ENCODE data around the gene TMEM151B.

The TMEM151B gene

GRCh38 chr6:44292661-44293365 is 22.6 kb downstream of the TMEM151B start:
- Histone ChIP-seq H3K4me1 (ENCODE audit: low read length) (no peaks in the 10 kb centered on the region), H3K4me2 (ENCODE audit: low read depth, low read length) (no peak overlapping the region), H3K79me2 (ENCODE audit: low read length) (no peaks in the 10 kb centered on the region), H3K9ac (ENCODE audit: low read length) (no peak overlapping the region), H3K4me3 (ENCODE audit: low read length) (no peak overlapping the region), H2AFZ (ENCODE audit: low read length) (no peak overlapping the region), H3K27me3 (replicated peaks; ENCODE audit: insufficient read depth, low read length) (peaks cover 70% of the 10 kb centered on the region), H3K9me2 (replicated peaks; ENCODE audit: insufficient read depth, low read length) (no peaks in the 10 kb centered on the region), H3K9me3 (replicated peaks; ENCODE audit: insufficient read depth, low read length) (no peaks in the 10 kb centered on the region), H3K27ac (ENCODE audit: low read length) (no peak overlapping the region), H3K36me3 (replicated peaks; ENCODE audit: insufficient read depth, low read length) (no peaks in the 10 kb centered on the region), H3F3A (ENCODE audit: insufficient read depth, low read length) (no peaks in the 10 kb centered on the region), H4K20me1 (ENCODE audit: insufficient read depth, low read length) (no peaks in the 10 kb centered on the region)
- no peak for DNase-seq
- TF ChIP-seq EZH2 (optimal IDR thresholded peaks at IDR 0.05; ENCODE audit: low read depth, low read length) = no peak
- TF ChIP-seq, protein P1, sequence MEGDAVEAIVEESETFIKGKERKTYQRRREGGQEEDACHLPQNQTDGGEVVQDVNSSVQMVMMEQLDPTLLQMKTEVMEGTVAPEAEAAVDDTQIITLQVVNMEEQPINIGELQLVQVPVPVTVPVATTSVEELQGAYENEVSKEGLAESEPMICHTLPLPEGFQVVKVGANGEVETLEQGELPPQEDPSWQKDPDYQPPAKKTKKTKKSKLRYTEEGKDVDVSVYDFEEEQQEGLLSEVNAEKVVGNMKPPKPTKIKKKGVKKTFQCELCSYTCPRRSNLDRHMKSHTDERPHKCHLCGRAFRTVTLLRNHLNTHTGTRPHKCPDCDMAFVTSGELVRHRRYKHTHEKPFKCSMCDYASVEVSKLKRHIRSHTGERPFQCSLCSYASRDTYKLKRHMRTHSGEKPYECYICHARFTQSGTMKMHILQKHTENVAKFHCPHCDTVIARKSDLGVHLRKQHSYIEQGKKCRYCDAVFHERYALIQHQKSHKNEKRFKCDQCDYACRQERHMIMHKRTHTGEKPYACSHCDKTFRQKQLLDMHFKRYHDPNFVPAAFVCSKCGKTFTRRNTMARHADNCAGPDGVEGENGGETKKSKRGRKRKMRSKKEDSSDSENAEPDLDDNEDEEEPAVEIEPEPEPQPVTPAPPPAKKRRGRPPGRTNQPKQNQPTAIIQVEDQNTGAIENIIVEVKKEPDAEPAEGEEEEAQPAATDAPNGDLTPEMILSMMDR (IDR thresholded peaks at IDR 0.05; ENCODE audit: low read length) = no peak
- no peak for TF ChIP-seq EZH2phosphoT487 (IDR thresholded peaks at IDR 0.05; ENCODE audit: low read length)

DNA sequence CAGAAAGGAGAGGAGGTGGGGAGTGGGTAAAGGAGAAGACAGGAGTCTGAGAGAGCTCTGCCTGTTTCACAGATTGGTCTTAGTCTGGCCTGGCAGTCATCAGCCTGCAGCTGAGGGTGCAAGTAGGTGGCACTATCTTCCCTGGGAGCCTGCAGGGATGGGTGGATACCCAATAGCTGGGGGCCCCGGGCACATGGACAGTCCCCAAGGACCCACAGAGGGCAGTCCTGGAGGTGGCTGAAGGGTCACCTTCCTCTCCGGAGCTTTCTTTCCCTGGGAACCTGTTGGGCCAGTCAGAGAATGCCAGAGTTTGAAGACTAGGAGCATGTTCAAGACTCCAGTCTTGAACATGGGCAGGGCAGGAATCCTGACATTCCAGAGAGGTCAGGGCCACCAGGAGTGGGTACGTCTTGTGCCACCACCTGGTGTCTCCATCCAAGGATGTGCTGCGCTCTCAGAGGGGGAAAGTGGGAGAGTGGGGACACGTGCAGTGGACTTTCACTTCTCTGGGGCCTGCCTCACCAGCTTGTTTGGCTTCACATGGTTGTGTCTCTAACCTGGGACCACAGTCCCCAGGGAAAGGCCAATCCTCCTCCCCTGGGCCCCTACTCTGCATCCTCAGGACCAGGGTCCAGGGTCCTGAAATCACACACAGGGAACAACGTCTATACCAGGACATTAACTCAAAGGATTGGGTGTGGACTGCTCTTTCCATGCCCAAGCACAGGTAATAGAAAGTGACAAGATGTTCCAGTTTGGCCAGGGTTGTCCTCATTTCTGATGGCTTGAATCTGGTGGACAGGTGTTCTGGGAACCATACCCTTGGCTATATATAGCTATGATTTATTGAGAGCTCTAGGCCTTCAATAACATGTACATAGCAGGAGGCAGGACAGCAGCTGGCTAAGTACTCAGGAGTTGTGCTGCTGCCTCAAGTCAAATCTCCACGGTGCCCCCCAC is 24.9 kb downstream of the TMEM151B start:
- Histone ChIP-seq H3K27ac (ENCODE audit: low read length) (no peak overlapping the region), H2AFZ (ENCODE audit: low read length) (no peak overlapping the region), H3K9me2 (replicated peaks; ENCODE audit: insufficient read depth, low read length) (no peaks in the 10 kb centered on the region), H3K9me3 (replicated peaks; ENCODE audit: insufficient read depth, low read length) (no peaks in the 10 kb centered on the region), H3F3A (ENCODE audit: insufficient read depth, low read length) (no peaks in the 10 kb centered on the region), H3K4me3 (ENCODE audit: low read length) (no peak overlapping the region), H3K79me2 (ENCODE audit: low read length) (no peaks in the 10 kb centered on the region), H4K20me1 (ENCODE audit: insufficient read depth, low read length) (no peaks in the 10 kb centered on the region), H3K4me1 (ENCODE audit: low read length) (no peaks in the 10 kb centered on the region), H3K36me3 (replicated peaks; ENCODE audit: insufficient read depth, low read length) (no peaks in the 10 kb centered on the region), H3K9ac (ENCODE audit: low read length) (no peak overlapping the region), H3K27me3 (replicated peaks; ENCODE audit: insufficient read depth, low read length) (peaks cover 53% of the 10 kb centered on the region), H3K4me2 (ENCODE audit: low read depth, low read length) (no peak overlapping the region)
- TF ChIP-seq EZH2phosphoT487 (IDR thresholded peaks at IDR 0.05; ENCODE audit: low read length) = no peak
- TF ChIP-seq, protein P1 (IDR thresholded peaks at IDR 0.05; ENCODE audit: low read length) = no peak
- TF ChIP-seq EZH2 (optimal IDR thresholded peaks at IDR 0.05; ENCODE audit: low read depth, low read length) = no peak
- DNase-seq = no peak

DNA sequence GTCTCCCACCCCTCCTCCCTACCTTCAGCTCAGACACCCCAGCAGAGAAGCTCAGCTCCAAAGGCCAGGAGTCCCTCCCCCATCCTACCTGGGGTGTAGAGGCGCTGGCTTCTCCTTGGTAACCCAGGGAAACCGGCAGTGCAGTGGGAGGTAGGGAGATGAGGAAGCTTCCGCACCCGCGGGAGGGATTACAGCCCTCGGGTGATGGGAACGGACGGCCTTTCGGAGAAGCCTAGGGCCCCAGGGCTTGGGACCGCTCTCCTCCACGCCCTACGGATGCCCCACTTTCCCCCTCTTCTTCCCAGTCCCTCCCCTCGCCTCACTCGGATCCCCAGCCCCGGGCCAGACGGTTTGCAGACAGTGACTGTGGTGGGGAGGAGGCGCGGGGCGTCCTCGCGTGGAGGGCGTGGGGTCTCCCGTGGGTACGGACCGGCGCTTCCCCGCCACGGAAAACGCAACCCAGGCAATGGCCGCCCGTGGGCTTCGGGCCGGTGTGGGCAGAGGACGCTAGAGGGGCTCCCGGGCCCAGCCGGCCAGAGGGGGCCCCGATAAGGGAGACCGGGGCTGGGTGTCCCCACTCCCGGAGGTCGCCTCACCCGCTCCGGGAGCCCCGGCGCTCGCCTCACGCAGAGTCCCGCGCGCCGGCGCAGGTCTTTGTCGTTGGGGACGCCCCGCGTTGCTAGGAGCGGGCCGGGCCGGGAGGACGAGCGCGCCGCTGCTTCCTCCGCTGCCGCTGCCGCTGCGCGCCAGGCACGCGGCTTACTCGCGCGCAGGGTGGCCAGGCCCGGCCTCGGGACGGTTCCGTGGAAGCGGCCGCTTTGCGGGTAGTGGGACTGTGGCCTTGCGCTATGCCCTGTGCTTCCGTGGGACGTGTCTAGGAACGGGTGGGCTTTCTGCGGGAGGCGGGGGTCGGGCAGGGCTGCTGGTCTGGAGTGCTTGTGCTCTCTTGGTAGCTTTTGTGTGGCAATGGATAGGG is 27.1 kb downstream of the TMEM151B start:
- H3K27me3 ChIP-seq (replicated peaks; ENCODE audit: insufficient read depth, low read length) = peaks cover 34% of the 10 kb centered on the region
- H3K36me3 ChIP-seq (replicated peaks; ENCODE audit: insufficient read depth, low read length) = no peaks in the 10 kb centered on the region
- H2AFZ ChIP-seq (ENCODE audit: low read length) = no peak overlapping the region
- no peak for DNase-seq
- H3K9ac ChIP-seq (ENCODE audit: low read length) = no peak overlapping the region
- TF ChIP-seq EZH2phosphoT487 (IDR thresholded peaks at IDR 0.05; ENCODE audit: low read length) = no peak
- TF ChIP-seq, protein P1 (IDR thresholded peaks at IDR 0.05; ENCODE audit: low read length) = no peak
- no peak for TF ChIP-seq EZH2 (optimal IDR thresholded peaks at IDR 0.05; ENCODE audit: low read depth, low read length)
- H3K4me1 ChIP-seq (ENCODE audit: low read length) = no peaks in the 10 kb centered on the region
- H3K4me2 ChIP-seq (ENCODE audit: low read depth, low read length) = peak overlapping the region; percentile 21; the same call in 1 of the 2 replicates
- H3K9me3 ChIP-seq (replicated peaks; ENCODE audit: insufficient read depth, low read length) = no peaks in the 10 kb centered on the region
- no peaks in the 10 kb centered on the region for H3F3A ChIP-seq (ENCODE audit: insufficient read depth, low read length)
- H4K20me1 ChIP-seq (ENCODE audit: insufficient read depth, low read length) = no peaks in the 10 kb centered on the region
- no peaks in the 10 kb centered on the region for H3K9me2 ChIP-seq (replicated peaks; ENCODE audit: insufficient read depth, low read length)
- H3K27ac ChIP-seq (ENCODE audit: low read length) = no peak overlapping the region
- H3K4me3 ChIP-seq (ENCODE audit: low read length) = no peak overlapping the region
- no peaks in the 10 kb centered on the region for H3K79me2 ChIP-seq (ENCODE audit: low read length)

Data from MM.1S (cell line).